ENCODE results near the gene ZNF155. TPM values are rescaled to one million over a fixed set of nuclear protein-coding genes. Genes with fewer than 3 reads are reported as not detected.

The ZNF155 gene
- total and polyA plus RNA-seq, 2 donors (not counting 3 experiments of a cell fraction or from before 2014, with no cell fraction given), result 2.0 to 5.9 TPM

- FAIRE-seq, result no peak
- intact Hi-C loops (cut with micrococcal nuclease), result no loop called here
Measured at GRCh38 chr19:43956827-43957226, 27.2 kb upstream of the ZNF155 start.

More at GRCh38 chr19:43956827-43957226, 27.2 kb upstream of the ZNF155 start:
- Histone ChIP-seq H4K20me1 (replicated peaks; ENCODE audit: control insufficient read depth, extremely low read depth, insufficient read depth, low read length) (no peaks in the 10 kb centered on the region), H3K36me3 (ENCODE audit: control insufficient read depth in 2 of 2, extremely low read depth in 1 of 2, insufficient read depth in 2 of 2, low read length in 2 of 2) (no peaks in the 10 kb centered on the region), H3K4me1 (ENCODE audit: control insufficient read depth, extremely low read depth, insufficient read depth, low read length) (no peaks in the 10 kb centered on the region), H3K9me1 (replicated peaks; ENCODE audit: control insufficient read depth, extremely low read depth, insufficient read depth, low read length) (no peaks in the 10 kb centered on the region), H3K79me2 (ENCODE audit: control insufficient read depth, insufficient read depth, low read length) (no peaks in the 10 kb centered on the region), H3K4me2 (ENCODE audit: insufficient read depth, low read length) (no peak overlapping the region), H3K9ac (replicated peaks; ENCODE audit: extremely low read depth, insufficient read depth, low read length) (no peak overlapping the region), H3K27ac (ENCODE audit: insufficient read depth, low read depth, low read length) (no peak overlapping the region), H2AFZ (ENCODE audit: low read depth, low read length) (no peak overlapping the region), H3K9me3 (replicated peaks; ENCODE audit: control insufficient read depth, insufficient read depth, low read length) (no peaks in the 10 kb centered on the region), H3K4me3 (replicated peaks in 1 of 3; ENCODE audit: insufficient read depth in 1 of 3, low read depth in 1 of 3, low read length in 3 of 3) (no peak overlapping the region), H3K27me3 (ENCODE audit: control insufficient read depth in 2 of 2, insufficient read depth in 2 of 2, low read length in 2 of 2) (no peaks in the 10 kb centered on the region)
- no peak for DNase-seq (ENCODE audit: low read depth, low spot score)
- TF ChIP-seq POLR2AphosphoS5 (IDR thresholded peaks at IDR 0.05; ENCODE audit: insufficient read depth, low read depth, low read length) (no peak), JUN (IDR thresholded peaks at IDR 0.05; ENCODE audit: borderline replicate concordance, insufficient read depth, insufficient read length, low read depth) (no peak), MYC (IDR thresholded peaks at IDR 0.05; ENCODE audit: low read depth, low read length) (no peak), MAX (IDR thresholded peaks at IDR 0.05; ENCODE audit: insufficient read depth, insufficient read length) (no peak), EZH2 (IDR thresholded peaks at IDR 0.05; ENCODE audit: borderline replicate concordance, low read depth, low read length, severe bottlenecking) (no peak), GATA2 (IDR thresholded peaks at IDR 0.05; ENCODE audit: insufficient read depth, insufficient read length, low read depth, low read length) (no peak), POLR2A (IDR thresholded peaks at IDR 0.05; ENCODE audit: low read depth, low read length) (no peak), FOS (IDR thresholded peaks at IDR 0.05; ENCODE audit: borderline replicate concordance, insufficient read depth, low read length) (no peak)
- TF ChIP-seq, protein P1, sequence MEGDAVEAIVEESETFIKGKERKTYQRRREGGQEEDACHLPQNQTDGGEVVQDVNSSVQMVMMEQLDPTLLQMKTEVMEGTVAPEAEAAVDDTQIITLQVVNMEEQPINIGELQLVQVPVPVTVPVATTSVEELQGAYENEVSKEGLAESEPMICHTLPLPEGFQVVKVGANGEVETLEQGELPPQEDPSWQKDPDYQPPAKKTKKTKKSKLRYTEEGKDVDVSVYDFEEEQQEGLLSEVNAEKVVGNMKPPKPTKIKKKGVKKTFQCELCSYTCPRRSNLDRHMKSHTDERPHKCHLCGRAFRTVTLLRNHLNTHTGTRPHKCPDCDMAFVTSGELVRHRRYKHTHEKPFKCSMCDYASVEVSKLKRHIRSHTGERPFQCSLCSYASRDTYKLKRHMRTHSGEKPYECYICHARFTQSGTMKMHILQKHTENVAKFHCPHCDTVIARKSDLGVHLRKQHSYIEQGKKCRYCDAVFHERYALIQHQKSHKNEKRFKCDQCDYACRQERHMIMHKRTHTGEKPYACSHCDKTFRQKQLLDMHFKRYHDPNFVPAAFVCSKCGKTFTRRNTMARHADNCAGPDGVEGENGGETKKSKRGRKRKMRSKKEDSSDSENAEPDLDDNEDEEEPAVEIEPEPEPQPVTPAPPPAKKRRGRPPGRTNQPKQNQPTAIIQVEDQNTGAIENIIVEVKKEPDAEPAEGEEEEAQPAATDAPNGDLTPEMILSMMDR (IDR thresholded peaks at IDR 0.05; ENCODE audit: extremely low read depth in 1 of 2, insufficient read depth in 1 of 2, low read depth in 1 of 2, low read length in 2 of 2), result no peak
- POLR2A ChIA-PET, result no interaction called here
- CTCF ChIA-PET, result no interaction called here
- no TSS peak for BruUV-seq (replicated peaks)
- dilution Hi-C loops (cut with MboI; ENCODE audit: extremely low pct_ligation_motif_present, low sequenced_read_pairs), result no loop called here

Data from endothelial cell of umbilical vein (primary cell).